T-helper 1 cell (primary cell): ENCODE data around the gene EDNRA.

Experiments used
- DNase-seq, 5 donors: peaks; one replicate each; pipeline ENCODE4 v3.0.0-alpha.2; 2012 to 2020

The EDNRA gene

DNA sequence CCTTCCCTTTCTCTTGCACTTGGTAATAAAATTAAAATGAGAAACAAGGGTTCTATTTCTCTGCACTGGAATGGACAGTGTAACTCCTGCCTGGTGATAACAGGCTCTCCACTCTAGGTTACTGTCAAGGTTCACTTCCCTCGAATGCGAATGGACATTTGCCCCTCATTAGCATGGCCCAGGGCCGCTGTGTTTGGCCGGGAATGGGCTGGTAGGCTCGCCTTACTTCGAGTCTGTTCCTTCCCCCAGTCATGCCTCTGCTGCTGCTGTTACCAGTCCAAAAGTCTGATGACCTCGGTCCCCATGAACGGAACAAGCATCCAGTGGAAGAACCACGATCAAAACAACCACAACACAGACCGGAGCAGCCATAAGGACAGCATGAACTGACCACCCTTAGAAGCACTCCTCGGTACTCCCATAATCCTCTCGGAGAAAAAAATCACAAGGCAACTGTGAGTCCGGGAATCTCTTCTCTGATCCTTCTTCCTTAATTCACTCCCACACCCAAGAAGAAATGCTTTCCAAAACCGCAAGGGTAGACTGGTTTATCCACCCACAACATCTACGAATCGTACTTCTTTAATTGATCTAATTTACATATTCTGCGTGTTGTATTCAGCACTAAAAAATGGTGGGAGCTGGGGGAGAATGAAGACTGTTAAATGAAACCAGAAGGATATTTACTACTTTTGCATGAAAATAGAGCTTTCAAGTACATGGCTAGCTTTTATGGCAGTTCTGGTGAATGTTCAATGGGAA is 61.5 kb downstream of the EDNRA start:
- DNase-seq = no peak

DNA sequence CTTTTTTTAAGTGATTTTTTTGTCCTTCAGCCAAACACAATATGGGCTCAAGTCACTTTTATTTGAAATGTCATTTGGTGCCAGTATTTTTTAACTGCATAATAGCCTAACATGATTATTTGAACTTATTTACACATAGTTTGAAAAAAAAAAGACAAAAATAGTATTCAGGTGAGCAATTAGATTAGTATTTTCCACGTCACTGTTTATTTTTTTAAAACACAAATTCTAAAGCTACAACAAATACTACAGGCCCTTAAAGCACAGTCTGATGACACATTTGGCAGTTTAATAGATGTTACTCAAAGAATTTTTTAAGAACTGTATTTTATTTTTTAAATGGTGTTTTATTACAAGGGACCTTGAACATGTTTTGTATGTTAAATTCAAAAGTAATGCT is 62.1 kb downstream of the EDNRA start:
- no peak for DNase-seq

DNA sequence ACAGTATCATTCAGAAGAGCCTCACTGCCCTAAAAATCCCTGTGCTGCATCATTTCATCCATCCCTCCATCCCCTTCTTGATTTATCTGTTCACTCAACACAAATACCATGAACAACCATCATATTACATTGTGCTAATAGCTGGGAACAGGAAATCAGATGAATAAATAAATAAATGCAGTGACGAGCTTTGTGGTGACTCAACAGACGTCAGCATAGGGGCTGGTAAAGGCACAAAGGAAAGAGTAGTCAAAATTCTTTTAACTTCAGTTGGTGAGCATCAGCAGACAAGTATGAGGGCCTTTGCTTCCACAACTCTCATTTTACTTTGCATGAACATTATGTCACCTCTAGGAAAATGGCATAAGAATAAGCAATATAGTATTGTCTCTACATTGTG is 65.5 kb downstream of the EDNRA start:
- no peak for DNase-seq

DNA sequence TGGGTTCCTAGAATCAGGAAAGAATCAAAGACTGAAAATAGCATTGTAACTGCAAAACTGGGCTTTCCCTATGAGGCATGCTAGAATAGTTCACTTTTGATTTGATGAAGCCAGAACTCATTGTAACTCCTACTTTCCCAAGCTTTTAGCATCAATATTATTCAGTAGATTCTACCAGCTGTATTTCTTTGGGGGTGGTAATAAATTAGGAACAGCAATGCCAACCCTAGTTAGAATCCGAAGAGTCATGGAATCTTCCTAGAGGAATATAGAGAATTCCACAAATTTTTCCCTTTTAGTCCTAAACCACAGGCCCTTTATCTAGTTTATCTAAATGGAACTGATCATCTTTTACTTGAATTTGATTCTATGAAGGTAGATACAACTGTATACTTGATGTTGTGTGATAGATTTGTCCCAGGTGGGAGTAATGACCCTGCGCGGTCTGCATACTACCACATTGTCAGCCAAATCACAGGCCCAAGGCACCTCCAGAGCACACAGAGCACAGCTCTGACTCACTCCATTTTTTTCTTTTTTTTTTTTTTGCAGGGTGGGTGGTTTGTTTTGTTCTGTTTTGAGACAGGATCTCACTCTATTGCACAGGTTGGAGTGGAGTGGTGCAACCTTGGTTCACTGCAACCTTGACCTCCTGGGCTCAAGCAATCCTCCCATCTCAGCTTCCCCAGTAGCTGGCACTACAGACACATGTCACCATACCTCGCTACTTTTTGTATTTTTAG is 66.6 kb downstream of the EDNRA start:
- no peak for DNase-seq

DNA sequence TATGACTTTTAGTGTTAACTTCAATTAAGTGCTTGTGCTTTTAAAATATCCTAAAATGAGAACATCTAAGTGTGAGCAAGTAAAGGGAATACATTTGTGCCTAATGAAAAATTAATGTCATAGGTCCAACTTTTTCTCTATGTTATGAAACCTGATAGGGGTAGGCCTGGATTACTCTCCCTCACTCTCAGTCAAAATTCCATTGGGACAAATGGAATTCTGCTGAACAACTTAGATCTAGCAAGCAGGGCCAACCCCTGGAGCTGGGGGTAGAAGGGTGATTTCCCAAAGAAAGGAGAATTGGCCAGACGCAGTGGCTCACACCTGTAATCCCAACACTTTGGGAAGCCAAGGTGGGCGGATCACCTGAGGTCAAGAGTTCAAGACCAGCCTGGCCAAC is 67.4 kb downstream of the EDNRA start:
- no peak for DNase-seq

DNA sequence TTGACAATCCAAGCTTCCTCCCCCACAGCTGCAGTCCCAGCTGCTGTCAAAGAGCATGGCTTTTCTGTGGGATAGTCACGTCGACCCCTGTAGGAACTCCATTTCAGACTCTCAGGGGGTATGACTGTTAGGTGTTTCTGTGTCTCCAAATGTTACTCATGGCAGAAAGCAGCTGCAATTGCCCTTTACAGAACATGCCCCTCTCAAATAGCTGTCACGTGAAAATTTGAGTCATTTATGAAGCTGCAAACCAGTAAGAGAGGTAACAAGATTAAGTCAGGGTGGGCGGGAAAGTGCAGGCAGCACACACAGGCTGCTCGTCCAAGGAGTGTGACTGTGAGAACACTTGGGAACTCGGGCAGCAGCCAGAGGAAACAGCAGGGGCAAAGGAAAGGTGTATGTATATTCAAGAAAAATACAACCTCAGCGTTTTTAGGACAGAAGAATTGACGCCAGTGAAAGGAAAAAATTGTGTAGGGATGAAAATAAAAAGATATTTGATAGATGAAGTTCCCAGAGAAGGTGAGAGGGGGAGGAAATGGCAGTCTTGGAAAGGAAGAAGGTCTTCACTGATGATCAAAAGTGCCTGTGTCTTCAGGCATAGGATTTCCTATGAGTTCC is 69.8 kb downstream of the EDNRA start:
- DNase-seq = peak in 1 of 5 donors; percentile 1

DNA sequence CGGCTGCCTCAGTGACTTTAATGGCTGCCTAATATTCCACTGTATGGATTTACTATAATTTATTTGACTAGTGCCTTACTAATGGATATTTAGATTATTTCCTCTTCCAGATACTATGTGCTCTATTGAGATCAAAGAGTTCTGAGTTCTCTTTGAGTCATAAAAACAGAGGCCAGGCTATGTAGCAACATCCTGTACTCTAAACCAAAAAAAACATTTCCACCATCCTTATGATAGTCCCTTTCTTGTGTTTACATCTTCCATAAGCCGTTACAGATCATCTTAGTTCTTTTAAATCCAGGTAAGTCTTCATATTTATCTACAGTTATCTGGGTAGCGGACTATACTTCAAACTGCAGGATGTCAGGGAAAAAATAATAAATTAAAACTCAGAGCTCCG is 79.7 kb downstream of the EDNRA start:
- no peak for DNase-seq

DNA sequence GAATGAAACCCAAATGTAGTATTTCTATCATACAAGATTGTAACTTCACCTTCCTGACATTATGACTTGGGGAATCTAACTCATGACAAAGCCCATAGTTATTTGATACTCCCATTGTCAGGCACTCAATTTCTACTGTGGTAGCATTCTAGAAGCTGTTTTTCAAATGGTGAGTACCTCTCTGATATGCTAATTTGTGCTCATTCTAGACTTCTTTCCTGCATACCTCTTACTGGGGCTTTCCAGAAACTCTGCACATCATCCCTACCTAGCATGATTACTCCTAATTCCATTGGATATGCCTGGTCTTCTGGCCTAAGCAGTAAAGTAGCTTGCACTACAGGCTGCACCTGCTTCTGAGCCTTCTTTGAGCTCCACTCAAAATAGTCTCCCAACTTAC is 85.9 kb downstream of the EDNRA start:
- no peak for DNase-seq

DNA sequence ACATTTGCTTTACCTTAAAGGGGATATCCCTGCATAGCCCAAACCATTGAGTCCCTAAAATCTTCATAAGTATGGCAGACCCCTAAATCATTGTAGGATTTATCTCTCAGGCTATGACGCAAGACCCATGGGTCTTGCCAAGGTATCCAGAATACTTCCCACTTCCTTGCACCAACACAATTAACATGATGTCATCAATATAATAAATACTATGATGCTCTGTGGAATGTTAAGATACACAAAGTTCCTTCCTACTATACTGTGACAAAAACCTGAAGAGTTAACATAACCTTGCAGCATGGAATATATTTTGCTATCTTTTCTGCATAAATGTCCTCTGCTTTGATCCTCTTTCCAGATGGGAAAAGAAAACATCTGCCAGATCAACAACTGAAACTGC is 86.4 kb downstream of the EDNRA start:
- no peak for DNase-seq

DNA sequence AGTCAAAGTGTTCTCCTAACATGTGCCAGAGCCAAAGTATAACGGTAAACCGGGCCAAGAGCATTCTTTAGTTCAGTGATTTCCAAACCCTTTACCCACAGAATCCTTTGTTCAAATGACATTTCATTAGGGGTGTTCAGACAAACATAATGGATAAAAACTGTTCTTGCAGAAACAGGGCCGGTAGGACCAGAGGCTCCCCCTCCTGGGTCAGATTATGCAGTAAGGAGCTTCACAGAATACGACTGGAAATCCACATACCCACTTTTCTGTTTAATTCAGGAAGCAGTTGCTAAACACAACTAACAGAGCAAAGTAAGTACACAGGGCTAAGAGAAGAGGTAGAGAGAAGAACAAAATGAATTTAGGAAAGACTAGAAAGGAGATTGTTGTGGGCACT is 89.7 kb downstream of the EDNRA start:
- DNase-seq = no peak

DNA sequence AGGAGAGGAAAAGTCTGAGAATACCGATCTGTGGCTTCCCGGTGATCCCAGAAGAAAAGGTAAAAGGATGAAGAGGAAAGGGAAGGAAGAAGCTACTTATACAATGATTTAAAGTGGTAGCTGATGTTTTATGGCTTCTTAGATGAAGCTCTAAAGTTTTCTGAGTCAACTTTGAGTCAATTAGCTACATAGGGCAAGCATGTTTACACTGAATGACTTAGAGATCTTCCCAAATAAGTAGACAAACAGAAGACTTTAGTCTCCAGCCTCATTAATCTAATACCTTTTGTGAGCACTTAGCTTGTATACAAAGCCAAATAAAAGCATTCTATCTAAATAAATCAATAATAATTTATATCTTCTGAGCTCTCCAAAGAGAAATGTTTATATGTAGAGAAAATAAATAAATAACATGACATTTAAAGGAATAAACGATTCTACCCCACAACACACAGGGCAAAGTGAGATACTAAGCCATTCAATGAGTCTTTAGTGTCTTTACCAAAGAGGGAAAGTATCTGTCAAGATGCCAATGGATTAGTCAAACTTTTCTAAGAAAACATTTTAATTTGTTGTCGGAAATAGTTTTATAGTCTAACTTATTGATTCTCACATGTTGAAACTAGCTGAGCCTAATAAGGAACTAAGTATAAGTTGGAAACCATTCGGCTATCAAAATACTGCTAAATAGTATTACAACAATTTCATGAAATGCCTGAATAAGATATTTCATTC is 90.3 kb downstream of the EDNRA start:
- no peak for DNase-seq

DNA sequence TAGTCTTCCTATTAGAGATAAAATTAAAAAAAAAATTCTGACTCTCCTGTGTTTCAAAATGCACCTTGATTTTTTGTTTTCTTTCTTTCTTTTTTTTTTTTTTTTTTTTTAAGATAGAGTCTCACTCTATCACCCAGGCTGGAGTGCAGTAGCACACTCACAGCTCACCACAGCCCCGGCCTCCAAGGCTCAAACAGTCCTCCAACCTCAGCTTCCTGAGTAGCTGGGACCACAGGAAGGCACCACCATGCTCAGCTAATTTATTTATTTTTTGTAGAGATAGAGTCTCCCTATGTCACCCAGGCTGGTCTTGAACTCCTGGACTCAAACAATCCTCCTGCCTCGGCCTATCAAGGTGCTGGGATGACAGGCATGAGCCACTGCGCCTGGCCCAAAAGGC is 95.2 kb downstream of the EDNRA start:
- DNase-seq = no peak

DNA sequence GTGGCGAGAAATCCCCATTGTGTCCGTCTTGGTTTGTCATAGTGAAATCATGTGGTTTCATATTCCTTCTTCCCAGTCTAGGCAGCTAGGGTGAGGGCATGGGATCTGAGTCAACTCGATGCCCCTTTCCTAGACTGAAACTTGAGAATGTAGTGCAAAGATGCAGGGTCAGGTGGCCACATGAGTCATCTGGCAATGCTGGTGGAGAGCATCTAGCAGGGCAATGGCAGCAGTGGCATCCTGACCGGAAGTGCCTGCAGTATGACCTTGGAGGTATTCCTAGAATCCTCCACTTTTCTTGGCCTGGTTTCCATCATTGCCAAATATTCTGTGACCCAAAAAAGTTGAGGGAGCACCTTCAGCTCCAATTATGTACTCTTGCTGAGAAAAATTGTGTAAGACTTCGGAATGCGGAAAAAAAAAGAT is 97.2 kb downstream of the EDNRA start:
- no peak for DNase-seq

DNA sequence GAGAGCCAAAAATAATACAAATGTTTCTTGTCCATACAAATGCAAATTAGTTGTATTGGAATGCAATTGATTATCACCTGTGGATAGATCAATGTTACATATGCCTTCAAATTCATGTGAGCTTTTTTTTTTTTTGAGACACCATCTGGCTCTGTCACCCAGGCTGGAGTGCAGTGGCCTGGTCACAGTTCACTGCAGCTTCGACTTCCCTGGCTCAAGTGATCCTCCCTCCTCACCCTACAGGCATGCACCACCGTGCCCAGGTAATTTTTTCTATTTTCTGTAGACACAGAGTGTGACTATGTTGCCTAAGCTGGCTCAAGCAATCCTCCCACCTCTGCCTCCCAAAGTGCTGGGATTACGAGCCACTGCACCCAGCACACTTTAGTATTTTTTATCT is 97.7 kb downstream of the EDNRA start:
- DNase-seq = no peak

DNA sequence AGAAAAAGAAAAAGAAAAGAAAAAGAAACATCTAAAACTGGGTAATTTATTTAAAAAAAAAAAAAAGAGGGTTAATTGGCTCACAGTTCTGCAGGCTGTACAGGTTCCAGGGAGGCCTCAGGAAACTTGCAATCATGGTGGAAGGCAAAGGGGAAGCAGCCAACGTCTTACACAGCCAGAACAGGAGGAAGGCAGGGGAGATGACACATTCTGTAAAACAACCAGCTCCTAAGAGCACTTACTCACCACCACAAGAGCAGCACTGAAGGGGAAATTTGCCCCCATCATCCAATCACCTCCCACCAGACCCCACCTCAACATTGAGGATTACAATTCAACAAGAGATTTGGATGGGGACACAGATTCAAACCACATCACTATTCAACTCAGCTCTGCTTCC is 99.5 kb downstream of the EDNRA start:
- DNase-seq = no peak

DNA sequence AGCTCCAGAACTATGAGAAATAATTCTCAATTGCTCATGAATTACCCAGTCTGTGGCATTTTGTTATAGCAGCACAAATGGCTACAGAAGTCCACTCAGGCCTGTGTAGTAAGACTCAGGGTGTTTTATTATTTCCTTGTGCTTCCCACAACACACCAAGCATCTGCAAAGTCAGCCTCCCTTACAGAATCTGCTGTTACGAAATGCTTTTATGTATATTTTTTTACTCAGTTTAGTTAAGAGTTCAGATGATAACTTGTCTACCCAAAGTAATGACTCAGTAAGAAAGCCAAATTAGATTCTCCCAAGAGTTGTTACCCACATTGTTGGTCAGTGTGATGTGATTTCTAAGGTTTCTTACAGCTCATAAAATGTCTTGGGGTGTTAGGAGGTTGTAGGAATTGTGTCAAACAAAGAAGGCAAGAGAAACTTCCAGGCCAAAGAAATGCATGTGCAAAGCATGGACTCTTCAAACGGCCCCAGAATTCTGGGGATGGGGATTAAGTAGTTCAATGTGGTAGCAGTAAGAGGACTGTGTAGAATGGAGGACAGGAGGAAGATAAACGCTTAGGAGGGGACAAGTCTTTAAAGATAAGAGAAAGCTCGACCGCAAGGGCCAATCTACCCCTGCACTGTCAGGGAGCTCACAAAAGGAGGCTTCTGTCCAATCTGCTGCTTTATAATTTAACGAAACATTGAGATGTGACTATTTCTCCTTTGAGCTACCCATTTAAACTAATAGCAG is 100.9 kb downstream of the EDNRA start:
- no peak for DNase-seq

DNA sequence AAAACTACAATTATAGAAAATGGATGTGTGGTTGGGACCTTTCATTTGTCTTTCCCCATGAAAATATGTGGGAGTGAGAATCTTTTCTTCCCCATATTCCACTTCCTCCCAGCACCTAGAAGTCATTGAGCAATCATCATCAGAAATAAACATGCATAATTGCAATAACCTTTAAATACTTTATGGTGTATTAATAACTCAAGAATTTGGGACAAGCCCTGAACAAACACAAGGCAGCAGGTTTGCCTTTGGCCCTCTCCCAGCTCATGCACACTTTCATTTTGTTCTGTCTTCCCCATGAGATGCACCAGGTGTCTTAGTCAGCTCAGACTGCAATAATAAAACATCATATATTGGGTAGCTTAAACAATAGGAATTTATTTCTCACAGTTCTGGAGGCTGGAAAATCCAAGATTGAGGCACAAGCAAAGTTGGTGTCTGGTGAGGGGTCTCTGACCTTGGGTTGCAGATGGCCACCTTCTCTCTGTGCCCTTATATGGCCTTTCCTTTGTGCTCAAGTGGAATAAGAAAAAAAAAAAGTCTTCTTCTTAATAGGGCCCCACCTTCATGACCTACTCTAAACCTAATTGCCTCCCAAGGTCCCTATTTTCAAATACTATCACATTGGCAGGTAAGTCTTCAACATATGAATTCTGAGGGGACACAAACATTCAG is 101.6 kb downstream of the EDNRA start:
- DNase-seq = no peak

DNA sequence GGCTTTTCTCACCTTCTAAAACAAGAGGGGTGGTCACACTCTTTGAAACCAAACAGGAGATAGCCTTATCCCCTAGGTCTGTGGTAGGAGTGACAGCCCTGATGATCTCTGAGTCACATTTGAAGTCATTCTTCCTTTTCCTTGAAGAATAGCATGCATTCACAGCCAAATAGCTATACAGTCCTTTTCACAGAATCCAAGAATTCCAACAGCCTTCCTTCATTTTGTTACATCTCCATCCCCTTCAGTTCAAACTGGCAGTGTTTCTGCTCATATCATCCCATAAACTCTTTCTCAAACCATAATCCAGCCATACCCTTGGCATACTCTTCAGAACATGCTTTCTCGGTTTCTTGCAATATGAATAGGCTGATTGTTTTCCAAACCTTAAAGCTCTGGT is 103.0 kb downstream of the EDNRA start:
- DNase-seq = no peak

DNA sequence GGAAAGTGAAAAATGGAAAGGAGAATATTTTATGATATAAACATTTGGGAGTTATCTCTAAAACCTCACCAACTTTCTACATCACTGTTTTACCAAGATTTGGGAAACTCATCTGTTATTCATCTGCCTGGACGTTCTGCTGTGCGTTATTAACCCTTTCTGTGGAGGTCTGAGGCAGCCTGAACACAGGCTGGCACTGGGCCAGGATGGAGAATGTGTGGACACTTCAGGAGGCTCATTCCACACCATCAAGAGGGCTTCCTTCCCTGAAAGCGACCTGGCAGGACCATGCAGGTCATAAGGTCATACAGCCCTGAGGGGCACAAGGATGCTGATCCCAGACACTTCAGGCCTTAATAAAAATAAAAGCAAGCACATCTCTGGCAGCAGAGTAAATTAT is 105.1 kb downstream of the EDNRA start:
- DNase-seq = no peak

DNA sequence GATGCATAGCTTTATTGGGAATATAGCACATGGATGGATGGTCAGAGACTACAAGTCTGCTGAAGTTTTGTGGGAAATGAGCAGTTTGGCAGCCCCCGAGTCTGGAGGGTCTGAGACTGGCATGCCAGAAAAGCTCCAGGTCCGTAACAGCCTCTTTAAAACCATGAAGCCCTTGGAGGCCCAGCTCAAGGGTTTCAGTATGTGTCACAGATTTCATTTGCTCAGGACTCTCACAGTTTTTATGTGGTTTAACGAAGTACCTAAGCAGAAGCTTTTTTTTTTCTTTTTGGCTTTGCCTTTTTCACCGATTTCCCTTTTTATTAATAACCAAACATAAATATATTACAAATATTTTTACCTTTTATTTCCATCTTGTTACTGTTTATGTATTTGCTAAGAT is 105.7 kb downstream of the EDNRA start:
- no peak for DNase-seq

DNA sequence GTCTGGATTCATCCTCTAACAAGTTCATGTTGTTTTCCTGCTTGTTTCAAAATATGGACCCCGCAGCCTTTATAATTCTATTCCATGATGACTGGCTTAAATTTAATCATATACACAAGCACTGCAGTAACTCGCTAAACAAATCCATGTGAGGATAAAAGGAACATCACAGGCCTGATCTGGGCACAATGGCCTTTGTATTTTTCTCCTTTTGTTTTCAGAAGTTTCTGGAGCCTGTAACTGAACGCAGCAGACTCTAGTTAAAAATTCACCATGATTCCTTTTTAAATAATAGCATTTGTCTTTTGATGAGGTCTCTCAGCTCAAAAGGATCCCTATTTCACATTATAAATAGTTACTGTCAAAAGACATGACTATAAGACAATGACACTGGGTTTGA is 106.1 kb downstream of the EDNRA start:
- DNase-seq = no peak

DNA sequence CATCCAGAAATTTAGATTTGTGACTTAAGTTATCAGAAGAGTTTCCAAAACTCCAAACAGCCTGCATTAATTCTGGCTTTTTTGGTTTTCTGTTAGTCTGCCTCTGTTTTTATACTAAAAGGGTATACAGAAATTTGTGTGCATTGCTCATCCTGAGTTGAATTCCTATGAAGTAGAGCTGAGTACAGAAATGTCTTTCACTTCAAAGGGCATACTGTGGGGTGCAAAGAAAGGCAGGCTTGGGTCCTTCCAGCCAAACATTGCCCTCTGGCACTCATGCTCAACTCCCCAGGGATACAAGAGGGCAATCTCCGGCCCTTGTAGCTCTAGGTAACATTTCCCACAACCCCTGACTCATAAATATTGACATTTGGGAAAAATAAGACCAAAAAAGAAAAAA is 108.7 kb downstream of the EDNRA start:
- no peak for DNase-seq
